Peyer's patch (tissue), 4 donors: ENCODE measurements around the gene ANKMY2.

Source experiments
- CTCF ChIP-seq, 6 experiments: fragments of 450-650 bp in 4 of 6; fragments of 200-600 bp in 2 of 6; sonication (generic) in 1 of 6; IDR thresholded peaks; one replicate each; pipeline ENCODE4 v1.5.1; 2017 to 2019; ENCODE audit warnings: antibody characterized with exemption in 6 of 6, mild to moderate bottlenecking in 3 of 6, moderate library complexity in 1 of 6
- POLR2A ChIP-seq, 2 donors: fragments of 450-650 bp; IDR thresholded peaks; one replicate each; pipeline ENCODE4 v1.5.1; 2017; ENCODE audit warnings: antibody characterized with exemption in 2 of 2, mild to moderate bottlenecking in 2 of 2, moderate library complexity in 2 of 2

GRCh38 chr7:16556359-16556758 is 89.2 kb downstream of the ANKMY2 start:
- TF ChIP-seq CTCF (IDR thresholded peaks at IDR 0.05) (no peak), POLR2A (IDR thresholded peaks at IDR 0.05) (no peak)
